HG03342 (cell line): ENCODE measurements around the gene TNIK.

Source experiments
- ATAC-seq: cut with Tn5 transposase; IDR thresholded peaks from one replicate; pipeline ENCODE4 v1.9.1; 2021; ENCODE audit warnings: mild to moderate bottlenecking, moderate library complexity; ENCODE audit not compliant: unreplicated experiment

Gene TNIK

GRCh38 chr3:171206283-171206682 lies 253.9 kb downstream of the TNIK start:
- peak; percentile 53 for ATAC-seq

- no peak for ATAC-seq
Observed at GRCh38 chr3:171204942-171205341, 255.3 kb downstream of the TNIK start.

- no peak for ATAC-seq
Observed at GRCh38 chr3:171201825-171202224, 258.4 kb downstream of the TNIK start.

GRCh38 chr3:171200750-171201088 lies 259.5 kb downstream of the TNIK start:
- no peak for ATAC-seq

GRCh38 chr3:171200052-171200749 lies 260.0 kb downstream of the TNIK start:
- ATAC-seq = no peak

GRCh38 chr3:171199473-171199829 lies 260.8 kb downstream of the TNIK start:
- no peak for ATAC-seq

GRCh38 chr3:171198781-171199472 lies 261.3 kb downstream of the TNIK start:
- ATAC-seq = no peak

- no peak for ATAC-seq
Observed at GRCh38 chr3:171195686-171196085, 264.5 kb downstream of the TNIK start.

GRCh38 chr3:171194965-171195364 lies 265.2 kb downstream of the TNIK start:
- no peak for ATAC-seq

GRCh38 chr3:171193693-171194092 lies 266.5 kb downstream of the TNIK start:
- ATAC-seq = no peak

- ATAC-seq = no peak
Observed at GRCh38 chr3:171192176-171192854, 267.9 kb downstream of the TNIK start.

- no peak for ATAC-seq
Observed at GRCh38 chr3:171190668-171191067, 269.5 kb downstream of the TNIK start.

- ATAC-seq = no peak
Observed at GRCh38 chr3:171189394-171190080, 270.7 kb downstream of the TNIK start.

GRCh38 chr3:171187706-171188290 lies 272.4 kb downstream of the TNIK start:
- peak; percentile 52 for ATAC-seq

- no peak for ATAC-seq
Observed at GRCh38 chr3:171186817-171187500, 273.2 kb downstream of the TNIK start.

GRCh38 chr3:171186383-171186782 lies 273.8 kb downstream of the TNIK start:
- ATAC-seq = no peak

GRCh38 chr3:171185959-171186358 lies 274.2 kb downstream of the TNIK start:
- ATAC-seq = no peak

- peak; percentile 62 for ATAC-seq
Observed at GRCh38 chr3:171184372-171184771, 275.8 kb downstream of the TNIK start.

- no peak for ATAC-seq
Observed at GRCh38 chr3:171183042-171183441, 277.2 kb downstream of the TNIK start.

- ATAC-seq = no peak
Observed at GRCh38 chr3:171181907-171182690, 278.1 kb downstream of the TNIK start.
